Activated B cell treated with CpG ODN at 0.5 μM for 24 hours (primary cell): ENCODE data around the gene DCAF16. TPM values are rescaled to one million over a fixed set of nuclear protein-coding genes. Genes with fewer than 3 reads are reported as not detected.

Experiments used
- ATAC-seq: fragments of 200-7000 bp; cut with Tn5 transposase; one replicate; pipeline ENCODE4 v1.10.0; 2021; ENCODE audit warnings: low read depth, mild to moderate bottlenecking, moderate library complexity
- CTCF ChIA-PET: fragments of 350-600 bp; sonication (Branson Sonifier 250); formaldehyde crosslinking; loops from one replicate; lab custom pipeline; 2021; ENCODE audit warnings: antibody characterized with exemption; lab: Charles Lee
- POLR2A ChIA-PET: fragments of 350-600 bp; sonication (Branson Sonifier 250); formaldehyde crosslinking; loops from one replicate; lab custom pipeline; 2021; ENCODE audit warnings: antibody characterized with exemption; lab: Charles Lee
- DNase-seq: peaks from one replicate; pipeline ENCODE4 v3.0.0; 2022
- H3K27ac Mint-ChIP-seq: one replicate; pipeline ENCODE4 v1.8.0; 2020; ENCODE audit warnings: mixed read lengths
- H3K27me3 Mint-ChIP-seq: one replicate; pipeline ENCODE4 v1.8.0; 2021; ENCODE audit warnings: mixed read lengths
- H3K36me3 Mint-ChIP-seq: one replicate; pipeline ENCODE4 v1.8.0; 2021; ENCODE audit warnings: low read depth, mixed read lengths
- H3K4me1 Mint-ChIP-seq: one replicate; pipeline ENCODE4 v1.8.0; 2021; ENCODE audit warnings: mixed read lengths
- H3K4me3 Mint-ChIP-seq: one replicate; pipeline ENCODE4 v1.8.0; 2020; ENCODE audit warnings: mild to moderate bottlenecking, mixed read lengths
- H3K9me3 Mint-ChIP-seq: one replicate; pipeline ENCODE4 v1.8.0; 2020; ENCODE audit warnings: mixed read lengths
- CTCF ChIP-seq: fragments of 200-600 bp; IDR thresholded peaks from one replicate; pipeline ENCODE4 v1.8.0; 2022; ENCODE audit warnings: antibody characterized with exemption, mild to moderate bottlenecking
- intact Hi-C: fragments of 100-400 bp; cut with micrococcal nuclease; formaldehyde crosslinking; loops from one replicate; pipeline ENCODE4 v1.15.1; 2024
- total RNA-seq: library from RNA; stranded (reverse); gene quantifications from 2 replicates; pipeline ENCODE4 v1.2.3, GENCODE V29; 2022

DCAF16 gene
- total RNA-seq, 1 donor from 2014 or later = 57.2 TPM

GRCh38 chr4:17769406-17770174, 41.0 kb downstream of the DCAF16 start:
- TF ChIP-seq CTCF = no peak
- ChIA-PET CTCF (interaction anchor here (0.6 kb wide), 1 partner anchor 18 kb away, joined by 3 read pairs; no protein-coding TSS in a partner anchor), POLR2A (no interaction called here)
- DNase-seq (no peak), ATAC-seq (no peak)
- H3K9me3 Mint-ChIP-seq = no peaks in the 10 kb centered on the region
- peaks cover 8% of the 10 kb centered on the region for H3K27me3 Mint-ChIP-seq
- no peak overlapping the region for H3K4me3 Mint-ChIP-seq
- intact Hi-C loops = no loop called here
- H3K27ac Mint-ChIP-seq = no peak overlapping the region
- no peaks in the 10 kb centered on the region for H3K36me3 Mint-ChIP-seq
- no peaks in the 10 kb centered on the region for H3K4me1 Mint-ChIP-seq

DNA sequence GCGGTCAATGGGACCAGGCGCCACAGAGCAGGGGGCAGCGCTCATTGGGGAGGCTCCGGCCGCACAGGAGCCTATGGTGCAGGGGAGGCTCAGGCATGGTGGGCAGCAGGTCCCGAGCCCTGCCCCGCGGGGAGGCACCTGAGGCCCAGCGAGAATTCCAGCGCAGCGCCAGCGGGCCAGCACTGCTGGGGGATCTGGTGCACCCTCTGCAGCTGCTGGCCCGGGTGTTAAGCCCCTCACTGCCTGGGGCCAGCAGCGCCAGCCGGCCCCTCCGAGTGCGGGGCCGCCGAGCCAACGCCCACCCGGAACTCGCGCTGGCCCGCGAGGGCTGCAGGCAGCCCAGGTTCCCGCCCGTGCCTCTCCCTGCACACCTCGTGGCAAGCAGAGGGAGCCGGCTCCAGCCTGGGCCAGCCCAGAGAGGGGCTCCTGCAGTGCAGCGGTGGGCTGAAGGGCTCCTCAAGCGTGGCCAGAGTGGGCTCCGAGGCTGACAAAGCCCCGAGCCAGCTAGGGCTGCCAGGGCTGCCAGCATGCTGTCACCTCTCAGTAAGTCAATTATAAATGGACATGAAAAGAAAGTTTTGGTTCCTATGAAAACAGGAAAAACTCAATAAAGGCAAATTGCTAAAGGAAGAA, 43.6 kb downstream of the DCAF16 start:
- peaks cover 7% of the 10 kb centered on the region for H3K27me3 Mint-ChIP-seq
- no peak overlapping the region for H3K4me3 Mint-ChIP-seq
- H3K36me3 Mint-ChIP-seq = no peaks in the 10 kb centered on the region
- TF ChIP-seq CTCF = no peak
- H3K9me3 Mint-ChIP-seq = no peaks in the 10 kb centered on the region
- ChIA-PET CTCF (no interaction called here), POLR2A (no interaction called here)
- no peak overlapping the region for H3K27ac Mint-ChIP-seq
- ATAC-seq (no peak), DNase-seq (no peak)
- no peaks in the 10 kb centered on the region for H3K4me1 Mint-ChIP-seq
- intact Hi-C loops = no loop called here

GRCh38 chr4:17765514-17766286, 44.9 kb downstream of the DCAF16 start:
- H3K4me3 Mint-ChIP-seq = no peak overlapping the region
- CTCF ChIA-PET = no interaction called here

GRCh38 chr4:17763931-17764330, 46.6 kb downstream of the DCAF16 start:
- CTCF ChIA-PET = no interaction called here
- POLR2A ChIA-PET = no interaction called here
- DNase-seq = no peak

More at GRCh38 chr4:17765514-17766286, 44.9 kb downstream of the DCAF16 start:
- POLR2A ChIA-PET = no interaction called here
- no peaks in the 10 kb centered on the region for H3K9me3 Mint-ChIP-seq
- no peaks in the 10 kb centered on the region for H3K36me3 Mint-ChIP-seq
- H3K27ac Mint-ChIP-seq = no peak overlapping the region
- H3K27me3 Mint-ChIP-seq = peaks cover 7% of the 10 kb centered on the region
- intact Hi-C loops = no loop called here
- ATAC-seq = no peak
- DNase-seq = no peak
- TF ChIP-seq CTCF = no peak
- H3K4me1 Mint-ChIP-seq = no peaks in the 10 kb centered on the region

More at GRCh38 chr4:17763931-17764330, 46.6 kb downstream of the DCAF16 start:
- no peak for TF ChIP-seq CTCF
- no peak overlapping the region for H3K27ac Mint-ChIP-seq
- no peak overlapping the region for H3K4me3 Mint-ChIP-seq
- H3K9me3 Mint-ChIP-seq = no peaks in the 10 kb centered on the region
- ATAC-seq = no peak
- no peaks in the 10 kb centered on the region for H3K27me3 Mint-ChIP-seq
- H3K4me1 Mint-ChIP-seq = no peaks in the 10 kb centered on the region
- no peaks in the 10 kb centered on the region for H3K36me3 Mint-ChIP-seq
- intact Hi-C loops = no loop called here
